ENCODE data around the gene MTA3.

DNA sequence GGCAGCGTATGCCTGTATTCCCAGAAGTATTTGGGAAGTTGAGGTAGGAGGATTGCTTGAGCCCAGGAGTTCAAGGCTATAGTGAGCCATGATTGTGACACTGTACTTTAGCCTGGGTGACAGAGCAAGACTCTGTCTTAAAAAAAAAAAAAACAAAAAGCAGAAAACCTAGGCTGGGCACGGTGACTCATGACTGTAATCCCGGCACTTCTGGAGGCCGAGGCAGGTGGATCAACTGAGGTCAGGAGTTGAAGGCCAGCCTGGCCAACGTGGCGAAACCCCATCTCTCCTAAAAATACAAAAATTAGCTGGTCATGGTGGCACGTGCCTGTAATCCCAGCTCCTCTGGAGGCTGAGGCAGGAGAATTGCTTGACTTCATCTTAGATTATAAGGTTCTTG lies 46.4 kb downstream of the MTA3 start:
- TF ChIP-seq, protein P1, sequence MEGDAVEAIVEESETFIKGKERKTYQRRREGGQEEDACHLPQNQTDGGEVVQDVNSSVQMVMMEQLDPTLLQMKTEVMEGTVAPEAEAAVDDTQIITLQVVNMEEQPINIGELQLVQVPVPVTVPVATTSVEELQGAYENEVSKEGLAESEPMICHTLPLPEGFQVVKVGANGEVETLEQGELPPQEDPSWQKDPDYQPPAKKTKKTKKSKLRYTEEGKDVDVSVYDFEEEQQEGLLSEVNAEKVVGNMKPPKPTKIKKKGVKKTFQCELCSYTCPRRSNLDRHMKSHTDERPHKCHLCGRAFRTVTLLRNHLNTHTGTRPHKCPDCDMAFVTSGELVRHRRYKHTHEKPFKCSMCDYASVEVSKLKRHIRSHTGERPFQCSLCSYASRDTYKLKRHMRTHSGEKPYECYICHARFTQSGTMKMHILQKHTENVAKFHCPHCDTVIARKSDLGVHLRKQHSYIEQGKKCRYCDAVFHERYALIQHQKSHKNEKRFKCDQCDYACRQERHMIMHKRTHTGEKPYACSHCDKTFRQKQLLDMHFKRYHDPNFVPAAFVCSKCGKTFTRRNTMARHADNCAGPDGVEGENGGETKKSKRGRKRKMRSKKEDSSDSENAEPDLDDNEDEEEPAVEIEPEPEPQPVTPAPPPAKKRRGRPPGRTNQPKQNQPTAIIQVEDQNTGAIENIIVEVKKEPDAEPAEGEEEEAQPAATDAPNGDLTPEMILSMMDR (conservative IDR thresholded peaks at IDR 0.05 in 1 of 2, IDR thresholded peaks at IDR 0.05 in 1 of 2; ENCODE audit: extremely low read depth in 1 of 2, insufficient read depth in 1 of 2, low read depth in 1 of 2, low read length in 2 of 2): no peak
- TF ChIP-seq EZH2 (IDR thresholded peaks at IDR 0.05; ENCODE audit: borderline replicate concordance, low read length): no peak
